ENCODE measurements around the gene EME1.
"Not testable (repeated sequence)": the region's sequence is repeated elsewhere in the genome, so short reads cannot be mapped to it uniquely, and the experiment has no call there.

Gene EME1

DNA sequence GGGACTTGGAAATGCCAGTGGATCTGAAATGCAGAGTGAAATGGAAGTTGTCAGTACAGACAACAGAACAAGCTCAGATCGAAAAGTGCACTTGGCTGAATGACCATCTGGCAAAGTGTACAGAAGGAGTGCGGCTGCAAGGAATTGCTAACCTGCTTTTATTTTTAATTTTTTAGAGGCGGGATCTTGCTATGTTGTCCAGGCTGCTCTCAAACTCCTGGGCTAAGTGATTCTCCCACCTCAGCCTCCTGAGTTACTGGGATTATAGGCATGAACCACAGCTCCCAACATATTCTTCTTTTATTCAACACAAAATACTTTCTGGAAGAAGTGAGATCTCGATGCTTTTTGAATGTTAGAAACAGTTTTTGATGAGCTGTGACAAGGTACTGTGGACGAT lies 20.7 kb downstream of the EME1 start:
- DNase-seq (ENCODE audit: low spot score) = no peak

DNA sequence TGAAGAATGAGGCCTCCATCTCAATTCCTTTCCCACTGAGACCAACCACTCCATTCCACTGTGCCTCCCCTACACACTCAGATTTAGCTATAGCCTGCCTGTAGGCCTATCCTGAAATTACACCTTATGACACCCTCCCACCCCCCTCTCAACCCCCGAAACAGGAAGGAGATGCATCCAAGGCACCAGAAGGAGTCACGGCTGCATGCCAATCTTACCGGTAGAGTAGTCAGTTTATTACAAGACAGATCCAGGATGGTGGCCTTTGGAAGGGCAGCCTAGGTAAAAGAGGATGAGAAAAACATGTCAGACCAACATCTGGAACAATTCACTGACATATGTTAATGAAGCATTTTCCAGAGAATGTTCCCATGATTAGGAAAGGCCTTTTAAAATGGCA lies 21.7 kb downstream of the EME1 start:
- DNase-seq (ENCODE audit: low spot score) = no peak

DNA sequence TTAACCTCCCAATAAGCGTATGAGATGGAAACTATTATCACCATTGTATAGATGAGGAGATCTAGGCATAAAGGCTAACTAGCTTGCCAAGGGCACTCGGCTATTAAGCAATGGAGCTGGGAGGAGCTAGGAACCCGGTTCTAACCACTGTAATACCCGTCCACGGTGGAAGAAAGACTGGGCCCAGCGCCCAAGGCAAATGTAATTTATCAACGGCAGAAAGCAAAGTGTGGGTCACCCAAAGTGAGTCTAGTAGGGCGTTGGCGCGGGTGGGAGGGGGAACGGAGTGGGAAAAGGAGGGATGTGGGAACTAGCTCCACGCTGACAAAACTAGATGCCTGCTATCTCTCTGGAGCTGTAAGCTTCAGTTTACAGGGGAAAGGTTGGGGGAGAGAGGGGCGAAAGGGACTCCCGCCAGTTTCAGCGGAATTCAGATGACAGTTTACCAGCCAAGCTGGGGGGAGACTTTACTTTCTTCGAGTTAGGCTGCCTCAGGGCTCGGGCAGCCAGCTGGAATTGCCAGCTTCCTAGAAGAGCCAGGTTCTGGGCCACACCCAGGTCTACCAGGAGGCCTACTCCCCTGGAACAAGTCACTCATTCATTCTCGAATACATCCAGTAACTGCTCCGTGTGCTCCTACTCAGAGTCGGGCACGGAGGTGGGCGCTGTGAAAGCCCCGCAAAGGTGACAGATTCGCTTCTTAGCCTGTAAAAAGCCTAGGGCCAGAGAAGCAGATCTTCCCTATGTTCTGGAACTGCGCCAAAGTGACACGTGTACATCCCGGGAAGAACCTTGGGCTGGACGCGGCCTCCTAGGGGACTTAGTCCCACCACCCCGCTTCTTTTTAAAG lies 23.5 kb downstream of the EME1 start:
- peak; percentile 76 for DNase-seq (ENCODE audit: low spot score)

DNA sequence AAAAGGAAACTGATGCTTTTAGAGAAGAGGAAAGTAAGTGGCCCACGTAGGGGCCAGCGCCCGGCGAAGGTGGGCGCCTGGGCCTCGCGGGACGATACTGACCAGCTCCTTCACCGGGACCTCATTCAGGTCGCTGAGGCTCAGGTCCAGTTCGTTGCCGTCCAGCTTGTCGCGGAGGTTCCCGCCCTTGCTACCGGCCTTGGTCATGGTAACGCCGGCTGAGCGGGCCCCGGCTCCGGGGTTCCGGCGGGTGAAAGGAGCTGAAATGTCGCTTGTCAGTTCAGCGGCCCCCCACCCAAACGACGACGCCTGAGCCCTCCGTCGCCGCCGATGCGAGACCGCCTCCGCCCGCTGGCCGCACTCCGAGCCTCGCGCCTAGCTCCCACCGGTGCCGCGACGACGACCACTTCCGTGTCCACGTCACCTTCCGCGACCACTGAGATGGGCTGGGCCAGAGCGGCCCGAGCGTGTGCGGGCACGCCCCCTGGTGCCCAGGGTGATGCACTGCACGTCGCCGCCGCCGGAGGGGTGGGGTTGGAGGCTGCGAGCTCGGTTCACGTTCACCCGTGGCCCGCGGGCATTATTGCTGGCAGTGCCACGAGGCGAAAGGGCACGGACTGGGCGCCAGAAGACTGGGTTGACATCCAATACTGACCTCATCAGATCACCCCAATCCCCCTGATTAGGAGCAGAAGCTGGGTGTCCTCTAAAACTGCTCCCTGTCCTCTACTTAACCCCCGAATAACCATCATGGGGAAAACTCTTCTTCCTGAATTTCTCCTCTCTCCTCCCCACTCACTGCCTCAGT lies 24.3 kb downstream of the EME1 start, which contains the start of gene LRRC59:
LRRC59 (minus strand) TSS at position 413 of the 808 bp plus-strand sequence; CDS start at position 207, 206 bp downstream.
- DNase-seq (ENCODE audit: low spot score) = peak; percentile 95

DNA sequence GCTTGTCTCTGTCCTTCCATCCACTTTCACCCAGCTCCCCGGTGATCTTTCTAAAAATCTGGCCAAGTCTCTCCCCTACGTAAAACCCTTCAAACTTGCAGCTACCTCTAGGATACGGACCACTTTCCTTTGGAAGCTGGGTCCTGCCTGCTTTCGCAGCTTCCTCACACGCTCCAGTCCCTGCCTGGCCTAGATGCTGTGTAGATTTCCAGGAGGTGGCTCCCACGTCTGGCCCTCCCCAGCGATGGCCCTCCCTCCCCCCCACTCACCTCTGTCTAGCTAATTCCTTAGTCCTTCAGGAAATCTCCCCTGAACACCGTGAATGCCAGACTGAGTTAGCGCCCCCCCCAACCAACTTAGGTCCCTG lies 24.9 kb downstream of the EME1 start:
- DNase-seq (ENCODE audit: low spot score) = no peak

DNA sequence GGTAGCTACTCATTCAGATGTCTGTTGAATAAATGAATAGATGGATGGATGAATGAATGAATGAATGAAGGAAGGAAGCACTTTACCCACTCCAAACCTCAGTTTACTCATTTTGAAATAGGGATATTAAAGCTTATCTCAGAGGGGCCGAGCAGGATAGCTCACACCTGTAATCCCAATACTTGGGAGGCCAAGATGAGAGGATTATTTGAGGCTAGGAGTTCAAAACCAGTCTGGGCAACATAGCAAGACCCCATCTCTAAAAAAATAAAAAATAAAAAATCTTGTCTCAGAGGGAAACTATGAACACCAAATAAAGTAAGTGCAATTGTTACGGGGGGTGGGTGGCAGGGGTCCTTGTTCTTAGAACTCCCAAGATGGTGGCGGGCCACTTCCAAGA lies 25.6 kb downstream of the EME1 start:
- DNase-seq (ENCODE audit: low spot score) = not testable (repeated sequence)

DNA sequence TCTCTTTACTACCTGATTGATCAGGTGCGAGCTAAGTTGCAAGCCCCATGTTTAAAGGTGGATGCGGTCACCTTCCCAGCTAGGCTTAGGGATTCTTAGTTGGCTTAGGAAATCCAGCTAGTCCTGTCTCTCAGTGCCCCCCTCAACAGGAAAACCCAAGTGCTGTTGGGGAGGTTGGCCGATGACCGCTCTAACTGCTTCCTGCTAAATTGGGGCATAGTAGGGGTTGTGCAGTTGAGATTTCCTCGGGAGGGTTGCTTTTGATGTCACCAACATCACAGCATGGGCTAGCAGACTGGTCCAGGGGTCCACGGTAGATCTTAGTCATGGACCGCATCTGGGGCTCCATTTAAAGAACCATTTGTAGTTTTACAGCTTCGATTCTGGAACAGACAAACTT lies 26.6 kb downstream of the EME1 start:
- DNase-seq (ENCODE audit: low spot score) = not testable (repeated sequence)

DNA sequence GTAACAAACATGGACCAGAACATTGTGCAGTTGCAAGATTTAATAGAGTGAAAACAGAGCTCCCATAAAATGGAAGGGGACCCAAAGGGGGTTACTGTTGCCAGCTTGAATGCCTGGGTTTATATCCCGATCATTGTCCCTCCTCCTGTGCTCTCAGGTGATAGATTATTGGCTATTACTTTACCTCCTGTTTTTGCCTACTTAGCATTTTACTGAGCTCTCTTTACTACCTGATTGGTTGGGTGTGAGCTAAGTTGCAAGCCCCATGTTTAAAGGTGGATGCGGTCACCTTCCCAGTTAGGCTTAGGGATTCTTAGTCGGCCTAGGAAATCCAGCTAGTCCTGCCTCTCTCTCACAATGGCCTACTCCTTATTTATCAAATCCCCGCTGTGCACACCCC lies 32.3 kb downstream of the EME1 start:
- not testable (repeated sequence) for DNase-seq (ENCODE audit: low spot score)

DNA sequence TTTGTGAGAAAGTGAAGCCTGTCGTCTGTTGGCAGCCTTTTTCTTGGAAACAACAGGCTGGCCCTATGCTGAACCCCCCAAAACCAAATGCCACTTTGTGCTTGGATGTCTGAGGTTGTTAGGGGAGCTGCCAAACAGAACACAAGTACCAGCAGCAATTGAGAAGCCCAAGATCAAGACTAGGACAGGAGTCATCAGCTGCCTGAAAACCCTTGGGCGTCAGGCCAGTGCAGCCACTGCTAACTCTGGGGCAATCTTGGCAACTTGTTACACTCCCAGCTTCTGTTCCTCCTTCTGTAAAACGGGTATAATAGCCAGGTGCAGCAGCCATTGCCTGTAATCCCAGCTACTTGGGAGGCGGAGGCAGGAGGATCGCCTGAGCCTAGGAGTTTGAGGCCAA lies 33.5 kb downstream of the EME1 start:
- DNase-seq (ENCODE audit: low spot score) = no peak

DNA sequence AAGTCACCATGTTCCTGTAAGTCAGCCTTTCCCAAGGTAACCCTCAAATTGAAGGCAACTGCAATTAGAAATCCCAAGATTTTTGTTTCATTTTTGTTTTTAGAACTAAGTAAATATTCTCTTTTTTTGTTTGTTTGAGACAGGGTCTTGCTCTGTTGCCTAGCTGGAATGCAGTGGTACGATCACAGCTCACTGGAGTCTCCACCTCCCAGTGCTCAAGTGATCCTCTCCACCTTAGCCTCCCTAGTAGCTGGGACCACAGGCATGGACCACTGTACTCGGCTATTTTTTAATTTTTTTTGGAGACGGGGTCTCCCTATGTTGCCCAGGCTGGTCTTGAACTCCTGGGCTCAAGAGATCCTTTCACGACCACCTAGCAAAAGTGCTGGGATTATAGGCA lies 34.9 kb downstream of the EME1 start:
- no peak for DNase-seq (ENCODE audit: low spot score)

DNA sequence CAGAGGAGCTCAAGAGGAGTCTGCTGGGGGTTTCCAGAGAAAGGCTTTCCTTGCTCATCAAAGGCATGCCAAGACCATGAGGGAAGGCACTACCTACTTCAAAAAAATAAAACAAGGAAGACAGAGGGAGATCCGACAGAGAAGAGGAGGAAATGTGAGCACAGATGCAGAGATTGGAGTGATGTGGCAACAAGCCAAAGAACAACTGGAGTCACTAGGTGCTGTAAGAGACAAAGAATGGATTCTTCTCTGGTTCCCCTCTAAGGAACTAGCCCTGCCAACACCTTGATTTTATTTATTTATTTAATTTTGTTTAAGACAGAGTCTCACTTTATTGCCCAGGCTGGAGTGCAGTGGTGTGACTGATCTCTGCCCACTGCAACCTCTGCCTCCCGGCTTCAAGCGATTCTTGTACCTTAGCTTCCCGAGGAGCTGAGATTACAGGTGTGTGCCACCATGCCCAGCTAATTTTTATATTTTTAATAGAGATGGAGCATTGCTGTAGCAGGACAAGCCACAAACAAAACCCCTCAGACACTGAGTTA lies 39.2 kb downstream of the EME1 start:
- DNase-seq (ENCODE audit: low spot score) = no peak

DNA sequence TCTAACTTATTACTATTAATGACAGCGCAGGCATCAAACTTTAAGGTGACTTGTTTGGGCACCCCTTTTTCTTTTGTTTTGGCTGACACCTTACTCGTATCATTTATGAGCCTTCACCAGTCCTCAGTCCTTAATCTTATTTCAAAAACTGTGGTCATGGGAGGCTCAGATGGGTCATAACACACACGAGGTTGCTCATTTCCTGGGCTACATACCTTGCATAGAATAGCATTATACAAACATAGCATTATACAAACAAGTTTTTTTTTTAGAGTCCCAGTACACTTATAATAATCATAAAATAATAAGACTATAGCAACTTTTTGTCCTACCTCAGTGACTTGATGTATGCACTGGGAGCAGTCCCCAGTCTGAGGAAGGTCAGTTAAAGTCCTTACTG lies 41.8 kb downstream of the EME1 start:
- DNase-seq (ENCODE audit: low spot score) = no peak

DNA sequence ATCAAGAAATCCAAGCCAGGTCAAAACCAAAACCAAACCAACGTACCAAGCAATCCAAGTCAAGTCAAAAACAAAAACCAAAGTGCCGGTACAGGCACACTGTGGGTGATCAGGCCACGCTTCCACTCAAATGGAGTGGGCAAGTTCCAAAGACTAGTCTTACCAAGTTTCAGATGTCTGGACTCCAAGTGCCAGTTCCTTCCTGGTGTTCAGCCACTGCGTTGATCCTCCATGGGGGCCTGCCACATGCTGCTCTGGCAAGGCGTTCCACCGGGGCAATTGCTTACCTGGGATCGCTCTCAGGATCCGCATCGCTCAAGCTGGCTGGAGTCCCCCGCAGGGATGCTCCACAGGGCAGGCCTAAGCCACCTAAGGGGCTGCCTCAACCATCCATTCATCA lies 46.5 kb downstream of the EME1 start:
- not testable (repeated sequence) for DNase-seq (ENCODE audit: low spot score)

DNA sequence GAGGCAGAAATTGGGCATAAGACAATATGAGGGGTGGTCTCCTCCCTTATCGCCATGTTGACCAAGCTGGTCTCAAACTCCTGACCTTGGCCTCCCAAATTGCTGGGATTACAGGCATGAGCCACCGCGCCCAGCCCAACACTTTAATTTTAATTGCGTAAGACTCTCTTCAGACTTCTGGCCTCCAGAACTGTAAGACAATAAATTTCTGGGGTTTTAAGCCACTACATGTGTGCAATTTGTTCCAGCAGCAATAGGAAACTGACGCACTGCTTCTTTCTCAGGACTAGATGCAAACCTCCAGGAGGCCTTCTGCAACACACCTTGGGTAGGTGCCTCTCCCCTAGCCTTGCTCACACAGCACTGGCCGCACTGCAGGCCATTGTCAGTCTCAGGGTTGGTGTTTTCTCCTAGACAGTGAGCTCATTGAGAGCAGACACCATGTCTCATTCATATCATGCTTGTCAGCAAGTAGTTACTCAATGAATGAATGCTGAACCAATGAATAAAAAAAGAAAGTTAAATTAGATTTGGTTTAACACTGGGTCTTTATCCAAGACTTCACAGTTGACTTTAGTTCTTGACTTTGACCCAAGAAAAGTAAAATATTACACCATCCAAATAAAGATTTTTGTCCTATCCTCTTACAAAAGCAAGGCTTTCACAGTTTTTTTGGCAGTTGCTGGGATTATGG lies 47.5 kb downstream of the EME1 start:
- peak; percentile 56 for DNase-seq (ENCODE audit: low spot score)

DNA sequence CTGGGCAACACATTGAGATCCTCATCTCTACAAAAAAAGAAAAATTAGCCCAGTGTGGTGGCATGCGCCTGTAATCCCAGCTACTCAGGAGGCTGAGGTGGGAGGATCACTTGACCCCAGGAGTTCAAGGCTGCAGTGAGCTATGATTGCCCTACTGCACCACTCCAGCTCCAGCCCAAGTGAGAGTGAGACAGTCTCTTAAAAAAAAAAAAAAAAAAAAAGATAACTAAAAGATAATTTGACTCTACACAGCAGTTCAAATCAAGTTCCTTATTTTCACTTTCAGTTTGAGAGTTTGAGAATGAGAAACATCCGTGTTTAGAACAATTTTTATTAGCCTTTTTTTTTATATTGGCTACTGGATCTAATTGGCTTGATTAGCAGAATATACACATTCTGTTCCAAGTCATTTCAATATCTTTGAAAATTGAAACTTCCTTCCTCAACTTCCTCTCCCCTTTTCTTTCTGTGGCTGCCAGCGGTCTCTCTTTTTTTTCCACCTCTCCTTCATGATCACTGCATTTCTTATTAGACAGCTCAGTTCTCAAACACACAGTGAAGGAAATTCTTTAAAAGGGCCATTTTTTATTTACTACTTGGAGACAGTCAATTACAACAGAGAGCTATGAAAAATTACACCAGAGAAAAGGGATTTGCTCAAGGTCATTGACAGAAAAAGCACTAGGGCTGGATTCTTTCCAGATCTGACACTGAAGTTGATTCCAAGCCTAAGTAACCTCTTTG lies 48.5 kb downstream of the EME1 start:
- no peak for DNase-seq (ENCODE audit: low spot score)

DNA sequence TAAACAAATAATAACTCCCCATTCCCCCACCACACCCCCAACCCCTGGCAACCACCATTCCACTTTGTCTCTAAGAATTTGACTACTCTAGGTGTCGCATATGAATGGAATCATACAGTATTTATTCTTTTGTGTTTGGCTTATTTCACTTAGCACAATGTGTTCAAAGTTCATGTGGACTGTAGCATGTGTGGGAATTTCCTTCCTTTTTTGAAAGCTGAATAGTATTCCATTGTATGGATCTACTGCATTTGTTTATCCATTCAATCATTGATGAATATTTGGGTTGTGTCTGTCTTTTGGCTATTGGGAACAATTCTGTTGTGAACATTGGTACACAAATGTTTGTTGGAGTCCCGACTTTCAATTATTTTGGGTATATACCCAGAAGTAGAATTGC lies 49.7 kb downstream of the EME1 start:
- no peak for DNase-seq (ENCODE audit: low spot score)

DNA sequence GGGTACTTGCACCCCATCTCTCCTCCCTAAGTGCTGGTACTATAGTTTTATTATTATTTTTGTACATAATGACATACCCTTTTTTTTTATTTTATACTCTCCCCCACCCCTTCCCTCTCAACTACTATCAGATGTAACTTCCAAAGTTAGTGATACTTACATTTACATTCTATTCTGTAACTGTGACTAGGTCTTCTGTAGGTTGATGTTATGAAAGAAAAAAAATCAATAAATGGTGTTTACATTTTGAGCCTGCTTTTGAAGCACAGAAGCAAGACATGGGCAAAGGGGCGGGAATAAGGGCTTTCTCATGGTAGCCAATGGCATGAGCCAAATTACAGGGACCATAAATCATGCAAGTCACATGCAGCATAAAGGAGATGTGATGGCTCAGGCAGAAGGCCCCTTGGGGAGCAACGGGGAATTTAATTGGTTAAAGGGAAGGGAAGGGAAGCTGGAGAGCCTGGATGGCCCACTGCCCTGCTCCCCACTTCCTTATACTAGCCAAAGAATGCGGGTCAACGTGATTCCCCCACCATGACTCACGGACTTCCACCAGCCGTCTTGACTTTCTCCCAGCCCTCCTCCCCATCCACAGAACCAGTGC lies 50.6 kb downstream of the EME1 start:
- peak; percentile 80 for DNase-seq (ENCODE audit: low spot score)

DNA sequence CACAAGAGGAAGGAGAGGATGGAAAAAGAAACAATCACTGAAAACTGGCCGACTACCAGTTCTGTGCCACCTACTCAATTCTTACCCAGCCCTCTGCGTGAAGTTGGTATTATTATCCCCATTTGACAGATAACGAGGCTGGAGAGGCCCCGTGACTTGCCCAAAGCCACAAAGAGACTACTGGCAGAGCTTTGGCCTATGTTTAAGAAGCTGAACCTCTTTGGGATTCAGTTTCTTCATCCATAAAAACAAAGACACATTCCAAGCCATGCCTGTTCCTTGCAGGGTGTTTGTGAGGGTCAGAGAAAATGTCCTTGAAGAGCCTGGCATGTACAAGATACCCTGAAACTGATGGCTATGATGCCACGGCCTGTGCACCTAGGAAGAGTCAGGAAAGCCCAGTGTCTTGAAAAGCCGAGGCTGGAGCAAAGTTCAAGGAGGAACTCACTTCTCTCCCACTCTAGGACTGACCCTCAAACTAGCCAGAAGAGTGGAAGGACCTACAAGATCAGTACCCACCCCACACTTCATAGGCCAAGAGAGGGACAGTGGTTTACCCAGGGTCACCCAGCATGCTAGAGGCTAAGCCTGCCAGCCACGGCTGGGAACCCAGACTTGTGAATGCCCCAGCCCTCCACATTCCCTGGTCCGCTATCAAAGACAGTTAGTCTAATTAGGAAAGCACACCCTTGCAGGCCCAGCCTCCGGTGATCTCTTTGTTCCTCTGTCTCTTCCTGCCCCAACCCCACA lies 51.4 kb downstream of the EME1 start:
- no peak for DNase-seq (ENCODE audit: low spot score)

DNA sequence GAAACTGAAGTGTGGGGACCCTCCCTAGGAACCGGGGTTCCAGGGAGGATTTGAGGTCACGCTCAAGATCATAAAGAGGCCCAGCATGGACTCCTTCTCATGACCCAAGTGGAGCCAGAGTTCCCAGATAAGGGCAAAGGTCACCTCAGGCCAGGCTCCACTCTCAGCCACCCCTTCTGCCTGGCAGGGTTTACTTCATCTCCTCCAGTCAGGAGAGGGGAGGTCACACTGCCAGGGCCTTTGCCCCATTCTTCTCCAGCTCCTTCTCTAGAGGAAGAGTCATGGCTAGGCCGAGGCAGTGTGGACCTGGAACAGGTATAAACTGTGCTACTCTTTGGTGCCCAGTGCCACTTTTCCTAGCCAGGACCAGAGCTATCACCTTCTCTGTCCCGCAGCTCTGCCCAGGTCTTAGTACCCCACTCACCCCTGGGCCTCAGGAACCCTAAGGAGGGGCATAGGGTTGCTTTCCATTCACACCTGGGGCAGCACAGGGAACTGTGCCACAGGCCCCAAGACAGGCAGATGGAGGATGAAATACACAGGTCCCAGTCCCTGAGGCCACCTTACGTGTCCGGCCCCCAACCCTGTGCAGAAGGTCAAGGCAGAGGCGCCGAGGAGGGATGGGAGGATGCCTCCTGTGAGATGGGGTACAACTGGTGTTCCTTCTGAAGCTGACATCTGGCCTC lies 52.1 kb downstream of the EME1 start:
- no peak for DNase-seq (ENCODE audit: low spot score)

All from AG20443 (cell line).